ENCODE measurements around the gene CPED1. TPM values are rescaled to one million over a fixed set of nuclear protein-coding genes. Genes with fewer than 3 reads are reported as not detected.
A peak's percentile ranks its signal among the peaks of the same experiment; 100 is the strongest.

The CPED1 gene
- total RNA-seq, 1 donor from 2014 or later = 38.6 TPM

DNA sequence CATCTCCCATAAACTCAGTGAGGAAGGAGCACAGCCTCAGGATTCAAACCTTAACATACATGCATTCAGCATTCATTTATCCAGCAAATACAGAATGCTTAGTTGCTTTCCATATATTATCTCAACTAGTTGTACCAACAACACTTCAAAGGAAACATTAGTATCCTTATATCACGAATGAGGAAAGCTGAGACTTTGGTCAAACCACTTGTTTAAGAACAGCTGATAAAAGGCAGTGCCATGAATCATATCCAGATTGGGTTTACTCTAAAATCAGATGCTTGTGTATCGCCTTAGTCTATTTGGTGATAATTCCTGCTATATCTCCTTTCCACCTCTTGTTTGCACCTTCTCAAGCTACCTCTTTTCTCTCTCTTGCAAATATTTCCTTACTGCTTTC is 1.9 kb upstream of the CPED1 start:
- no peak for ATAC-seq
- no peak for DNase-seq
- no peaks in the 10 kb centered on the region for H3K27me3 ChIP-seq (ENCODE audit: low read depth)
- no peak overlapping the region for H3K4me3 ChIP-seq
- intact Hi-C loops (cut with DNase I) = loop anchor here (10.0 kb wide), 1 partner anchor 118 kb away; no protein-coding TSS in a partner anchor
- no peak overlapping the region for H3K27ac ChIP-seq
- H3K4me1 ChIP-seq = peaks cover 25% of the 10 kb centered on the region
- TF ChIP-seq, protein P1, sequence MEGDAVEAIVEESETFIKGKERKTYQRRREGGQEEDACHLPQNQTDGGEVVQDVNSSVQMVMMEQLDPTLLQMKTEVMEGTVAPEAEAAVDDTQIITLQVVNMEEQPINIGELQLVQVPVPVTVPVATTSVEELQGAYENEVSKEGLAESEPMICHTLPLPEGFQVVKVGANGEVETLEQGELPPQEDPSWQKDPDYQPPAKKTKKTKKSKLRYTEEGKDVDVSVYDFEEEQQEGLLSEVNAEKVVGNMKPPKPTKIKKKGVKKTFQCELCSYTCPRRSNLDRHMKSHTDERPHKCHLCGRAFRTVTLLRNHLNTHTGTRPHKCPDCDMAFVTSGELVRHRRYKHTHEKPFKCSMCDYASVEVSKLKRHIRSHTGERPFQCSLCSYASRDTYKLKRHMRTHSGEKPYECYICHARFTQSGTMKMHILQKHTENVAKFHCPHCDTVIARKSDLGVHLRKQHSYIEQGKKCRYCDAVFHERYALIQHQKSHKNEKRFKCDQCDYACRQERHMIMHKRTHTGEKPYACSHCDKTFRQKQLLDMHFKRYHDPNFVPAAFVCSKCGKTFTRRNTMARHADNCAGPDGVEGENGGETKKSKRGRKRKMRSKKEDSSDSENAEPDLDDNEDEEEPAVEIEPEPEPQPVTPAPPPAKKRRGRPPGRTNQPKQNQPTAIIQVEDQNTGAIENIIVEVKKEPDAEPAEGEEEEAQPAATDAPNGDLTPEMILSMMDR (IDR thresholded peaks at IDR 0.05) = no peak
- no peaks in the 10 kb centered on the region for H3K9me3 ChIP-seq
- no peaks in the 10 kb centered on the region for H3K36me3 ChIP-seq

DNA sequence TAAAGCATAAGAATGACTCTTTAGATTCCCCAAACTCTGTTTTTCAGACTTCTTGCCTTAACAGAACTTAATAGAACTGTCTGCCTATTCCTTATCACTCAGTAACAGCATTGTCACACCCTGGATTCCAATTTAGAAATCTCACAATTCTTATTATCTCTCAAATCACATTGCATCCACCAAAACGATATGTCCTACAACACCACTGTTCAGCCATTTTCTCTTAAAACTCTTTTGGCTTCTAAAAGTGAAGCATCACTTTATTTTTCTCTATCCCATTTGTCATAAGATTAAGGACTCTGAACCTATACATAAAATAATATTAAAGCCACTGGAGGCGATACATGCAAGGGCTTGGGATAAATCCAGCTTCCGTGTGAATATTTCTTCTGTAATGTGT is 1.2 kb upstream of the CPED1 start:
- H3K27ac ChIP-seq = no peak overlapping the region
- DNase-seq (no peak), ATAC-seq (no peak)
- H3K4me3 ChIP-seq = no peak overlapping the region
- H3K27me3 ChIP-seq (ENCODE audit: low read depth) = no peaks in the 10 kb centered on the region
- intact Hi-C loops (cut with DNase I) = loop anchor here (10.0 kb wide), 1 partner anchor 118 kb away; no protein-coding TSS in a partner anchor
- no peaks in the 10 kb centered on the region for H3K9me3 ChIP-seq
- TF ChIP-seq, protein P1 (IDR thresholded peaks at IDR 0.05) = no peak
- H3K36me3 ChIP-seq = no peaks in the 10 kb centered on the region
- peaks cover 25% of the 10 kb centered on the region for H3K4me1 ChIP-seq

DNA sequence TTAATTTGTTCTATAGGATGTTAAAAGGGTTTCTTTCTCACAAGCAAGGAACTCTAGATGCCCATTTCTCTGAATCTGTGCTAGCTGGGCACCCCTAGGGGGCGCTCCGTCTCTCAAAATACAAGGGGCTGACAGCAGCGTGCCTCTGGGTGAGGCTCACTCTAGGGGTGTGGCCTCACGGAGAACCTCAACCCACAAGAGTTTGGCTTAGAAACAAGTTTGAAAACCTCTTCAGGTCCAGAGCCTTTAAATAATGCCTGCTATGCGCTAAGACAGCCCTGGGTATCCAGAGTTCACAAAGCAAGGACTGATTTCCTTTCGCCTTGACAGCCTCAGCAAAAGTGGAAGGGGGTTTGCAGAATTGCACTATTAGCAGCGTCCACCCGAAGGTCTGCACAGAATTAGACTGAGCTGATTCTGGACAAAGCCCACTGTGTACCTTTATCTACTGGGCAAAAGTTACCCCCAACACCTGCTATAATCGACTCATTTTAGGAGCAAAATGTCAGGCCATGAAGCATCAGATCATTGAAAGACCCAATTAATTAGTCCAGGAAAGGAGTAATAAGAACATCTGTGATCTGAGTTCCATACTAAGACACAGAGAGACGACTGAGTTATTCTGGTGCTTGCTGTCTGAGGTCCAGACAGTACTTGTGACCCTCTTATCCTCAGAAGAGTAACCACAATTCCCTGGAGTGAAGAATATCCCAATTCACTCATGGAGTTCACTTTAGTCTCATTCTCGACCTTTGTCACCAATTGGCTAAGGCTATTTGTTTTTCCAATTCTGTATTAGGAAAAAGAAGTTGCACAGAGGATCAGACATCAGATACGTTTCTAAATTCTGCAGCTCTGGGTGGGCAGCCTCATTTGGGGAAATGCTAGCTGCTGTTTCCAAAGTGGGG is 574 bp upstream of the CPED1 start:
- intact Hi-C loops (cut with DNase I) = loop anchor here (10.0 kb wide), 1 partner anchor 117 kb away; no protein-coding TSS in a partner anchor
- Histone ChIP-seq H3K4me3 (peak overlapping the region; percentile 47), H3K27ac (peak overlapping the region; percentile 75), H3K36me3 (no peaks in the 10 kb centered on the region), H3K27me3 (ENCODE audit: low read depth) (no peaks in the 10 kb centered on the region), H3K9me3 (no peaks in the 10 kb centered on the region), H3K4me1 (peaks cover 29% of the 10 kb centered on the region)
- peak; percentile 97 to 98 for ATAC-seq
- DNase-seq = peak; percentile 92
- TF ChIP-seq, protein P1 (IDR thresholded peaks at IDR 0.05) = peak; percentile 97

DNA sequence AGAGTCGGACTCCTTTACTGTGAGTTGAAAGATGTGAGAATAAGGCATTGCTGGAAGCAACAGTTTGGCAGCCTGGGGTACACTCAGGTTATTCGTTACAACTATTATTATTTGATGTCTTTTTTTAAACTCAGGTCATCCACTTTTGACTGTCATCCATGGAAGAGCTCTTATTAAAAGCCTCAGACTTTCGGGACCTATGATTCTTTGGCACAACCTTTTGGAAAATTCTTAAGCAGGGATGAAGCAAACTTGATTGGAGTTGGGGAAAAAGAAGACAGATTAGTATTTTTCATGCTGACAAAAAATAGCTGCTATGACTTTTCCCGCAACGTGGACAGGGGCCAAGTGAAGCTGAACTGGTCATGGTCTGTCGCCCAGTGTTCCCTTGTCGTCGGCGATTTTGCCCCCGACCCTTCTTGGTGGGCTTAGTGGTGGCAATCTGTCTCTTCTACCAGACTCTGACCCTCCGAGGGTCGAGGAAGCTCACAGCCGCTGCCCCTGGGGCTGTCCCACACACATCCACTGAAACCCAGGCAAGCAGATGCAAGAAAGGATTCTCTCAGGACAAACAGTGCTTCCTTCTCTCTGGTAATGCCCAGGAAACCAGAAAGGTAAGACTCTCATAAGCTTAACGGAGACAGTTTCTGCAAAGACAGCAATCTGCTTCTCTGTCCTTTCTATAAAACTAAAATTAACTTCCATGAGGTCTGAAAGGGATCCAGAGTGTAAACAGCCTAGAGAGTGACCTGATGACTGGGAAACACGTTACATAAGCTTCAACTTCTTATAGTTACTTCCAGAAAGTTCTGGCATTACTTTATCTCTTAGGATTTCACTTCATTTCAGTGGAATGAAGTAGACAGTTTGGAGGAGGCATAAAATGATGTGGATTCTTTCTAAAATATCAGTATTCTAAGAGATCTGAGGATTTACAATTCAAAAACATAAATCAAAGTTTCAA is 1.0 kb downstream of the CPED1 start:
- Histone ChIP-seq H3K4me1 (peaks cover 40% of the 10 kb centered on the region), H3K36me3 (no peaks in the 10 kb centered on the region), H3K27ac (peak overlapping the region; percentile 75), H3K27me3 (ENCODE audit: low read depth) (no peaks in the 10 kb centered on the region), H3K4me3 (peak overlapping the region; percentile 47), H3K9me3 (no peaks in the 10 kb centered on the region)
- ATAC-seq (no peak), DNase-seq (no peak)
- TF ChIP-seq, protein P1 (IDR thresholded peaks at IDR 0.05) = no peak
- intact Hi-C loops (cut with DNase I) = loop anchor here (10.0 kb wide), 2 partner anchors 85 to 115 kb away; no protein-coding TSS in a partner anchor

DNA sequence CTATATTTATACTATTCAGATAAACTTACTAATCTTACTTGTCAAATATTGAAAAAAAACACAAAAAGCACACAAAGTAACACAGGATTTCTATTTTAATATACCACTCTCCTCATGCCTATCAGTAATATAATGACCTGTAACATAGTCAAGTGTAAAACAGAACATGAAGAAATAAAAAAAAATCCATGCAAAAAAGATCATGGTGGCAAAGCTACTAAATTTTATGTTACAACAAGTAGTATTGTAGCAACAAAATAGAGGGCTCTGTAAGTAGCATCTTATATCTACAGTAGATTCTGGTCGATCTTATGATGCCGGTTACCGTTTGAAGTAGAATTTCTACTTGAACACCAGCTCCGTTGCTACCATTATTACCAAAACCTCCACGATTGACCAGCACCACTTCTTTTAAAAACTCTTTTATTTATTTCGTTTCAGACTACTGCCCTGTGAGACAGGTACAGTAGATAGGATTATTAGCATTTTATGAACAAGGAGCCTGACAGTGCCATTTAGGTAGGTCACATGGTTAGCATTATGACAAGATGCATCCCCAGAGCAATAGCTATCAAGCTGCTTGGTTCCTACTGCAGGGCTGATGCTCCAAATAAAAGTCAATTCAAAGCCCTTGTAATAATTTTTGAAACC is 2.1 kb downstream of the CPED1 start:
- peaks cover 41% of the 10 kb centered on the region for H3K4me1 ChIP-seq
- DNase-seq (no peak), ATAC-seq (no peak)
- no peaks in the 10 kb centered on the region for H3K27me3 ChIP-seq (ENCODE audit: low read depth)
- TF ChIP-seq, protein P1 (IDR thresholded peaks at IDR 0.05) = no peak
- no peaks in the 10 kb centered on the region for H3K36me3 ChIP-seq
- peak overlapping the region; percentile 47 for H3K4me3 ChIP-seq
- intact Hi-C loops (cut with DNase I) = loop anchor here (10.0 kb wide), 1 partner anchor 84 kb away; no protein-coding TSS in a partner anchor
- H3K27ac ChIP-seq = peak overlapping the region; percentile 75
- no peaks in the 10 kb centered on the region for H3K9me3 ChIP-seq
